Measurements from ENCODE around the gene DRAP1. TPM values are rescaled to one million over a fixed set of nuclear protein-coding genes. Genes with fewer than 3 reads are reported as not detected.

The DRAP1 gene
- total and polyA plus RNA-seq, 9 of the 15 experiments (the other 6 are each of a cell fraction or from before 2014, with no cell fraction given): 9.6 to 200 (median 92.9) TPM

- TF ChIP-seq TAF15 (IDR thresholded peaks at IDR 0.05; ENCODE audit: low read depth, low read length): no peak
- no peak for TF ChIP-seq LARP7 (IDR thresholded peaks at IDR 0.05)
- no peak for TF ChIP-seq SIN3A (IDR thresholded peaks at IDR 0.05; ENCODE audit: borderline replicate concordance in 2 of 2, control insufficient read depth in 1 of 2, low read depth in 2 of 2, low read length in 2 of 2)
- 0 out of 2 replicates have a peak, but pooled peaks have one; percentile 41 for TF ChIP-seq ZNF592 (IDR thresholded peaks at IDR 0.05)
- TF ChIP-seq TCF3 (CRISPR knock-in tag; IDR thresholded peaks at IDR 0.05): peak; percentile 55
- no peak for TF ChIP-seq YBX1 (IDR thresholded peaks at IDR 0.05)
- TF ChIP-seq EGR1 (conservative IDR thresholded peaks at IDR 0.05): no peak
- no peak for TF ChIP-seq RHOXF2B (CRISPR knock-in tag; conservative IDR thresholded peaks at IDR 0.05)
- TF ChIP-seq PHF8 (IDR thresholded peaks at IDR 0.05; ENCODE audit: borderline replicate concordance, low read length): no peak
- no peak for TF ChIP-seq HMGN3 (IDR thresholded peaks at IDR 0.05; ENCODE audit: borderline replicate concordance, extremely low read depth, insufficient read length, low read depth, low read length)
- no peak for TF ChIP-seq CBX8 (IDR thresholded peaks at IDR 0.05; ENCODE audit: borderline replicate concordance, extremely low read depth, low read depth, low read length, poor library complexity, severe bottlenecking)
- no peak for TF ChIP-seq HNRNPLL (IDR thresholded peaks at IDR 0.05; ENCODE audit: low read depth, low read length, poor library complexity, severe bottlenecking)
- no peak for TF ChIP-seq BRF2 (IDR thresholded peaks at IDR 0.05; ENCODE audit: borderline replicate concordance, insufficient read depth, insufficient read length)
- TF ChIP-seq SP2 (IDR thresholded peaks at IDR 0.05; ENCODE audit: extremely low read depth, low read depth, low read length, poor library complexity, severe bottlenecking): no peak
- 0 out of 2 replicates have a peak, but pooled peaks have one; percentile 8 for TF ChIP-seq ZBTB33 (CRISPR knock-in tag; IDR thresholded peaks at IDR 0.05)
- TF ChIP-seq ETS1 (conservative IDR thresholded peaks at IDR 0.05; ENCODE audit: control insufficient read depth, low read depth, low read length): no peak
- no peak for TF ChIP-seq TFAP4 (CRISPR knock-in tag; IDR thresholded peaks at IDR 0.05; ENCODE audit: borderline replicate concordance)
These were observed 12.6 kb upstream of the DRAP1 start (continued) for GRCh38 chr11:65906602-65907001.
